GM18858 (cell line): ENCODE measurements around the gene FAM151A.
"Not testable (repeated sequence)": the region's sequence is repeated elsewhere in the genome, so short reads cannot be mapped to it uniquely, and the experiment has no call there.

ENCODE experiments used
- ATAC-seq: cut with Tn5 transposase; IDR thresholded peaks from one replicate; pipeline ENCODE4 v1.9.1; 2021; ENCODE audit not compliant: unreplicated experiment

The FAM151A gene

DNA sequence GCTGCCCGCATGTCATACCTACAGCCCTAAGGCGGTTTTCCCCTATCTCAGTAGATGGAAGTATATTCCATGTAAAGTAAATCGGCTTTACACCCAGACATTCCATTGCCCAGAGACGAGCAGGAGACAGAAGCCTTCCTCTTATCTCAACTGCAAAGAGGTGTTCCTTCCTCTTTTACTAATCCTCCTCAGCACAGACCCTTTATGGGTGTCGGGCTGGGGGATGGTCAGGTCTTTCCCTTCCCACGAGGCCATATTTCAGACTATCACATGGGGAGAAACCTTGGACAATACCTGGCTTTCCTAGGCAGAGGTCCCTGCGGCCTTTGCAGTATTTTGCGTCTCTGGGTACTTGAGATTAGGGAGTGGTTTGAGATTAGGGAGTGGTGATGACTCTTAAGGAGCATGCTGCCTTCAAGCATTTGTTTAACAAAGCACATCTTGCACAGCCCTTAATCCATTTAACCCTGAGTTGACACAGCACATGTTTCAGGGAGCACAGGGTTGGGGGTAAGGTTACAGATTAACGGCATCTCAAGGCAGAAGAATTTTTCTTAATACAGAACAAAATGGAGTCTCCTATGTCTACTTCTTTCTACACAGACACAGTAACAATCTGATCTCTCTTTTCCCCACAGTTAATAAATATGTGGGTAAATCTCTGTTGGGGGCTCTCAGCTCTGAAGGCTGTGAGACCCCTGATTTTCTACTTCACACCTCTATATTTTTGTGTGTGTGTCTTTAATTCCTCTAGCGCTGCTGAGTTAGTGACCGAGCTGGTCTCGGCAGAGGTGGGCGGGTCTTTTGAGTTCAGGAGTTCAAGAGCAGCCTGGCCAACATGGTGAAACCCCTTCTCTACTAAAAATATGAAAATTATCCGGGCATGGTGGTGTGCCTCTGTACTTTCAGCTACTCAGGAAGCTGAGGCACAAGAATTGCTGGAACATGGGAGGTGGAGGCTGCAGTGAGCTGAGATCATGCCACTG lies 13.4 kb upstream of the FAM151A start:
- ATAC-seq = not testable (repeated sequence)

- ATAC-seq = not testable (repeated sequence)
Measured at GRCh38 chr1:54635804-54636203, 12.5 kb upstream of the FAM151A start.

- ATAC-seq = no peak
Measured at GRCh38 chr1:54627196-54627595, 3.9 kb upstream of the FAM151A start.

DNA sequence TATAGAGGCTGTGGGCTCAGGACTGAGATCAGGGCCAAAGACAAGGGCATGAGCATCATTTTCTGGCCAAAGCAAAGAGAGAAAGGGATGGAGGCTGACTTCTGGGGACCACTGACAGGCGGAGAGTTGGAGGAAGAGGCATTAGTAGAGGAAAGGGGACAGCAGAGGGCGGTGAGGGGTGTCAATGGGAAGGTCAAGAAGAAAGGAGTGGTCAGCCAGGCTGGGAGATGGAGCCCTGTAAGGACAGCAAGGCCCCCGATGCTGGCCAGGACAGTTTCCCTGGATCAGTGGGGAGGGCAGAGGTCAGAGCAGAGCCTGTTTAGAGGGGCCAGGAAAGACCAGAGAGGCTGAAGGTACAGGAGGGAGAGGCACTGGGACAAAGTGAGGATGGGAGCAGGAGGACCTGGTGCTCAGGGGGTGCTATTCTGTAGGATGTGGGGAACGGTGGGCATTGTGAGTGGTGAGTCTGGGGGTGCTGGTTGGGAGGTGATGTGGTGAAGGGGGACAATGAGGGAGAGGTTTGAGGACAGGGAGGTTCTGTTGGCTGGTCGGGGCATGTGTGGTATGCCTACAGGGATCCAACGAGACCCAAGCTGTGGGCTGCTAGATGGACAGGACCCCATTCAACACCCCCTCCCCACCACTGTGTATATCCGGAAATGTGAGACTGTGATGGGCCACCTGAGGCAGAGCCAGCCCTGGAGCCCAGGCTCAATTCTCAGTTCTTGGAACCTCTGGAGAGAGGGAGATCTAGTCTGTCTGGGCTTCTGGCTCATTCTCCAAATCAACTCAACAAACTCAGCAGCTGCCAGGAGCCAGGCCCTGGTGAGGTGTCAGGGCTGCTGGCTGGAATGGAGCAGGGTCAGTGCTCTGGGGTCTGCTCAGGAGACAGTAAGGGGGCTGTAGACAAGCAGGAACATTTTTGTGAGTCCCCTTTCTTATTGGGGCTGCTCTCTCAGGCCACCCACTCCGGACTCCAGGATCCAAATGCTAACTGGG lies 1.4 kb upstream of the FAM151A start:
- no peak for ATAC-seq

DNA sequence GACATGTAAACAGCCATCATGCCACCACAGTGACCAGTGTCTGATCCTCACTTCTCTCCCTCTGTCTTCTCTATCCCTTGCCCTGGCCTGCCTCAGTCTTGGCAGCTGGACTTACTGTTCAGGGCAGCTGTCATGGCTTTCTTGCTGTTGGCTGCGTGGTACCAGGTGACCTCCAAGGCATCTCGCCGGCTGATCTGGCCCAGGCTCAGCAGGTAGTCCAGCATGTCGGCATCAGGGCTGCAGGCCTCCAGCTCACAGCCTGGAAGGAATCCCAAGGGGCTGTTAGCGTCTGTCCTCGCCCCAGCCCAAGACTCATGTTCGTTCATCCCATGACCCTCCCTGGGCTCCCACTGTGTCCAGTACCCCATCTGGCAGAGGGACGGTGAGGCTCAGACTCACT lies 3.6 kb downstream of the FAM151A start:
- no peak for ATAC-seq

- ATAC-seq = no peak
Measured at GRCh38 chr1:54615531-54616279, 7.6 kb downstream of the FAM151A start.

GRCh38 chr1:54614563-54614962 lies 8.8 kb downstream of the FAM151A start:
- no peak for ATAC-seq

DNA sequence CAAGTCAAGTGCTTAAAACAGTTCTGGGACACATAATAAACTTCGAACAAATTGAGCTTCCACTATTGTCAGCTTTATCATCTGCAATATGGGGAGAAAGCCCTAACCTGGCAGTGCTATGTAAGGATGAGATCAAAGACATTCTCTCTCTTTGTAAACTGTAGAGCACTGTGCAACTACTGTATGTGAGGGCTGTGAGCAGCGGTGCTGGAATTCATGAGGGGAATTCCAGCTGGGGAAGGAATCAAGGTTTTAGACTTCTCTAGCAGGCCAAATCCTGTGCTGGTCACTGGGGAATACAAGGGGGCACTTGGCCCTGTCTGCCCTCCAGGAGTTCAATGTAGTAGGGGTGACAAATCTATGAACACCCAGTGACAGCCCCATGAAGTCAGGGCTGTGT lies 9.3 kb downstream of the FAM151A start:
- no peak for ATAC-seq

DNA sequence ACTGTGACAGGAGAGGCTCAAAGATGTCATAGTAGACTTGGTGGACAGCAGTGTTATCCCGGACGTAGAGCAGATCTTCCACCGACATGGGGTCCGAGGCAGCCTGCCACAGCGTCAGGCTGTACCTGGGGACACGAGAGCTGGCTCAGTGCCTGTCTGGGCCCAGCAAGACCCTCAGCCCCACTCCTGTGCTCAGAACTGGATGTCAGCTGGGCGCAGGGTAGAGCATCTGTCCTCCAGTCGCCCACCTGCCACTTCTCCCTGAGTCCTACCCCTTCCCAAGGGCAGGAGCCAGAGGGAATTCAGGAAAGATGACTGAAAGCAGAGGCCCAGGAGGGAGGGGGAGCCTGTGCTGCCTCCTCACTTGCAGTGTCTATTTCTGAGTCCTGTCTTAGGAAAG lies 11.7 kb downstream of the FAM151A start:
- no peak for ATAC-seq

- no peak for ATAC-seq
Measured at GRCh38 chr1:54610601-54611580, 12.4 kb downstream of the FAM151A start.

GRCh38 chr1:54610048-54610447 lies 13.3 kb downstream of the FAM151A start:
- ATAC-seq = no peak

GRCh38 chr1:54609301-54609921 lies 13.9 kb downstream of the FAM151A start:
- no peak for ATAC-seq

DNA sequence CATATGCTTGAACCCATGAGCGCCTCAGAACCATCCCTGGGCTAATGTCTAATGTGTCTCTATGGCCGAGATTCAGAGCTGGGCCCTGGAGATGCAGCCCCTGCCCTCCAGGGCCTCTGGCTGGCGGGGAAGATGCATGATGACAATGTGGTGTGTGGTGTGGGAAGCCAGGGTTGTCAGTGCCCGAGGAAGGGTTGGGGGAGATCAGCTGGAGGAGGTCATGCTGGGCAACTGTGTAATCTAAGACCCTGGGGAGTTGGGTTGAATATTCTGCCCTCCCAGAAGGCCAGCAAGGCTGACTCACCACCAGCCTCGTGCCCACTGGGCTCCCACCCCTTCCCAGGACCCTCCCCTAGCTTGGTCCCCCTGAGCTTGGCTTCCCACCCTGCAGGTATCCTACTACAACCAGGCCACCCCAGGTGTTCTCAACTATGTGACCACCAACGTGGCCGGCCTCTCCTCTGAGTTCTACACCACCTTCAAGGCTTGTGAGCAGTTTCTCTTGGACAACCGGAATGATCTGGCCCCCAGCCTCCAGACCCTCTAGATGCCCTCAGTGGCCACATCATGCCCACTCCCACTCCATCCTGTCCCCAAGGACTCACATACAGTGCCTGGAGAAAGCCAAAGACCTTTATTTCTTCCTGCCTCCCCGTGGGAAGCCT lies 14.6 kb downstream of the FAM151A start:
- ATAC-seq = no peak

GRCh38 chr1:54607821-54608565 lies 15.3 kb downstream of the FAM151A start:
- no peak for ATAC-seq

DNA sequence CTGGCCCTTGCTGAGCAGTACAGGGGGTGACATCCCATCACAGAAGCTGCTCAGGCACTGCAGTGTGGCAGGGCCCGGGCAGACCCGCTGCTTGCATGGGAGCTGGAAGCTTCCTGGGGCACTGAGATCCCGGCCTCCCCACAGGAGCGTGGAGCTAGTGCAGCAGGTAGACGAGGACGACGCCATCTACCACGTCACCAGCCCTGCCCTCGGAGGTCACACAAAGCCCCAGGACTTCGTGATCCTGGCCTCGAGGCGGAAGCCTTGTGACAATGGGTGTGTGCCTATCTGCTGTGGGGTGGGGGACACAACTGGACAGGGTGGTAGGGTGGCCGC lies 16.4 kb downstream of the FAM151A start:
- no peak for ATAC-seq

- no peak for ATAC-seq
Measured at GRCh38 chr1:54606096-54606989, 17.0 kb downstream of the FAM151A start.
